NB4 (cell line): ENCODE measurements around the gene C16orf46.

Source experiments
- DNase-seq: peaks from one replicate; pipeline ENCODE4 v3.0.0; 2010; ENCODE audit warnings: low read depth
- H3K4me3 ChIP-seq: one replicate; pipeline ENCODE4 v1.5.1; 2011; ENCODE audit warnings: mild to moderate bottlenecking, low read depth, low read length, moderate library complexity
- CTCF ChIP-seq: IDR thresholded peaks from one replicate; pipeline ENCODE4 v1.5.1; 2012; ENCODE audit warnings: low read depth, low read length
- MYC ChIP-seq: IDR thresholded peaks from 2 replicates; pipeline ENCODE4 v1.6.1; 2011; ENCODE audit warnings: low read depth, low read length
- POLR2A ChIP-seq: IDR thresholded peaks from 2 replicates; pipeline ENCODE4 v1.6.1; 2011; ENCODE audit warnings: mild to moderate bottlenecking; ENCODE audit not compliant: insufficient read length; ENCODE audit errors: extremely low read depth
- TF ChIP-seq, protein P1 (sequence below): IDR thresholded peaks from 2 replicates; pipeline ENCODE4 v1.6.1; 2011; ENCODE audit warnings: low read depth, low read length

Gene C16orf46

DNA sequence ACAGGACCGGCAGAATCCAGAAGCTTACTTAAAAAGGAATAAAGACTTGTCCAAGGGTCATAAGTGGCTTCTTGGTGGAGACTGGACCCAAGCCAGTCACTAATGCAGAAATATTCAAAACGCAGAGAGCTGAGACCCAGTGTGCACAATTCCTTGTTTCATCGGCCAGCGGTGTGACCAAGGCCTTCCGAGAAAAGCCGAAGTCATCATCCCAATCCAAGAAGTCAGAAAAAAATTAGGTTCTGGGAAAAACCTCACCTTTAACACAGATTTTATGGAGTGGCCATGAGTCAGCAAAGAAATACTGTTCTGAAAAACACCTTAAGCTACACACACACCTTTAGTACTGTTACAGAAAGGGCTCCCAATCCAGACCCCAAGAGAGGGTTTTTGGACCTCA is 20.2 kb upstream of the C16orf46 start:
- DNase-seq, result no peak
- TF ChIP-seq POLR2A, result no peak
- TF ChIP-seq CTCF, result no peak
- TF ChIP-seq, protein P1, sequence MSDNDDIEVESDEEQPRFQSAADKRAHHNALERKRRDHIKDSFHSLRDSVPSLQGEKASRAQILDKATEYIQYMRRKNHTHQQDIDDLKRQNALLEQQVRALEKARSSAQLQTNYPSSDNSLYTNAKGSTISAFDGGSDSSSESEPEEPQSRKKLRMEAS, result no peak
- no peak for TF ChIP-seq MYC
- no peak overlapping the region for H3K4me3 ChIP-seq

GRCh38 chr16:81096715-81097208 is 19.7 kb upstream of the C16orf46 start:
- TF ChIP-seq POLR2A, result no peak
- TF ChIP-seq, protein P1, result no peak
- peak; percentile 0; the same call in 1 of the 2 replicates for TF ChIP-seq MYC
- TF ChIP-seq CTCF, result no peak
- H3K4me3 ChIP-seq, result peak overlapping the region; percentile 30
- no peak for DNase-seq

GRCh38 chr16:81095953-81096714 is 19.1 kb upstream of the C16orf46 start, which contains the start of gene GCSH:
Gene GCSH (minus strand): TSS chr16:81096395. CDS start chr16:81096278, 117 bp downstream.
- peak within 1 kb of the TSS; percentile 89 for H3K4me3 ChIP-seq
- DNase-seq, result peak; percentile 100
- TF ChIP-seq MYC (peak; percentile 55), POLR2A (peak; percentile 58), CTCF (no peak)
- TF ChIP-seq, protein P1, result peak; percentile 23; the same call in 1 of the 2 replicates

GRCh38 chr16:81095653-81095952 is 18.6 kb upstream of the C16orf46 start:
- no peak for DNase-seq
- peak overlapping the region; percentile 89 for H3K4me3 ChIP-seq
- TF ChIP-seq POLR2A (no peak), MYC (no peak; the same call in 1 of the 2 replicates), CTCF (no peak)
- TF ChIP-seq, protein P1, result no peak

DNA sequence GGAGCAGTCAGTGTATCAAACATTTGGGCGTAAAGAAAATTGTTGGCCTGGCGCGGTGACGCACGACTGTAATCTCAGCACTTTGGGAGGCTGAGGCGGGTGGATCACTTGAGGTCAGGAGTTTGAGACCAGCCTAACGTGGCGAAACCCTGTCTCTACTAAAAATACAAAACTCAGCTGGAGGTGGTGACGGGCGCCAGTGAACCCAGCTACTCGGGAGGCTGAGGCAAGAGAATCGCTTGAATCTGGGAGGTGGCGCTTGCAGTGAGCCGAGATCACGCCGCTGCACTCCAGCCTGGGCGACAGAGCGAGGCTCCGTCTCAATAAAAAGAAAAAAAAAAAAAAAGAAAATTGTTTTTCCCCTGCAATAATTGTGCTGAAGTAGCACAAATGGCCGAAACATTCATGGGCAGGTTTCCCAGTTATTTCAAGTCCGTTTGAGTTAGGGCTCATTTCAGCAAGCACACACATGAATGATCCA is 17.8 kb upstream of the C16orf46 start:
- TF ChIP-seq POLR2A (no peak), CTCF (no peak), MYC (no peak)
- TF ChIP-seq, protein P1, result no peak
- peak; percentile 20 for DNase-seq
- peak overlapping the region; percentile 89 for H3K4me3 ChIP-seq
